Measurements from ENCODE around the gene PCDHB4. TPM values are rescaled to one million over a fixed set of nuclear protein-coding genes. Genes with fewer than 3 reads are reported as not detected.
A peak's percentile ranks its signal among the peaks of the same experiment; 100 is the strongest.
"Not testable (repeated sequence)": the region's sequence is repeated elsewhere in the genome, so short reads cannot be mapped to it uniquely, and the experiment has no call there.

Gene PCDHB4
- total and polyA plus RNA-seq, 2 of the 13 experiments (the other 11 are each of a cell fraction or from before 2014, with no cell fraction given): 0.08 to 0.13 TPM

- in situ Hi-C loops (cut with HindIII; ENCODE audit: extremely low pct_ligation_motif_present, low pct_unique_long_range_greater_than_20kb): loop anchor here (10.0 kb wide), 1 partner anchor 460 kb away; no protein-coding TSS in a partner anchor
- H3K9ac ChIP-seq (ENCODE audit: insufficient read depth, low read depth, low read length): peak overlapping the region; percentile 82
- no TSS peak for BruUV-seq (replicated peaks)
- no peaks in the 10 kb centered on the region for H3K79me2 ChIP-seq (ENCODE audit: insufficient read depth, low read length)
- 72% methylated on average over 10 of the region's 12 CpGs for WGBS (ENCODE audit: low lambda C conversion rate)
- no peaks in the 10 kb centered on the region for H3K9me3 ChIP-seq (ENCODE audit: low read length)
- H3K4me1 ChIP-seq (ENCODE audit: insufficient read depth, low read length): peaks cover 11% of the 10 kb centered on the region
- no peaks in the 10 kb centered on the region for H4K20me1 ChIP-seq (ENCODE audit: insufficient read depth, low read length)
- H3K4me2 ChIP-seq (ENCODE audit: low read depth, low read length): peak overlapping the region; percentile 74
- CTCF ChIA-PET (ENCODE audit: low intra/inter-chr PET ratio, low total read pairs): interaction anchor here (1.4 kb wide), 1 partner anchor 87 kb away, joined by 5 read pairs; the partner anchor contains the start of gene PCDHB16
- no peaks in the 10 kb centered on the region; a peak in 1 of 5 replicates for H3K27me3 ChIP-seq (ENCODE audit: control insufficient read depth in 1 of 2, insufficient read depth in 2 of 2, low read length in 2 of 2)
- H3K36me3 ChIP-seq (replicated peaks in 1 of 2; ENCODE audit: control insufficient read depth in 1 of 2, insufficient read depth in 2 of 2, low read length in 2 of 2): no peaks in the 10 kb centered on the region
- ATAC-seq (peak; percentile 50), FAIRE-seq (no peak), DNase-seq (ENCODE audit: low spot score) (no peak)
- H2AFZ ChIP-seq (ENCODE audit: low read length): no peak overlapping the region
- H3K4me3 ChIP-seq (replicated peaks in 1 of 3; ENCODE audit: insufficient read depth in 1 of 3, low read depth in 2 of 3, low read length in 3 of 3): peak overlapping the region; percentile 55 to 89 (median 82)
- POLR2A ChIA-PET: interaction anchor here (1.1 to 1.9 kb wide), 5 partner anchors 9 to 469 kb away, joined by 3 to 9 read pairs (median 4); partner anchors contain the start of gene TAF7
- TF ChIP-seq ZNF652 (CRISPR knock-in tag; IDR thresholded peaks at IDR 0.05; ENCODE audit: borderline replicate concordance, low read depth) (peak; percentile 70; the same call in 1 of the 2 replicates), HNRNPUL1 (IDR thresholded peaks at IDR 0.05; ENCODE audit: low read depth, low read length) (no peak), TIGD3 (CRISPR knock-in tag; IDR thresholded peaks at IDR 0.05; ENCODE audit: borderline replicate concordance) (no peak)
- TF ChIP-seq, protein P1, sequence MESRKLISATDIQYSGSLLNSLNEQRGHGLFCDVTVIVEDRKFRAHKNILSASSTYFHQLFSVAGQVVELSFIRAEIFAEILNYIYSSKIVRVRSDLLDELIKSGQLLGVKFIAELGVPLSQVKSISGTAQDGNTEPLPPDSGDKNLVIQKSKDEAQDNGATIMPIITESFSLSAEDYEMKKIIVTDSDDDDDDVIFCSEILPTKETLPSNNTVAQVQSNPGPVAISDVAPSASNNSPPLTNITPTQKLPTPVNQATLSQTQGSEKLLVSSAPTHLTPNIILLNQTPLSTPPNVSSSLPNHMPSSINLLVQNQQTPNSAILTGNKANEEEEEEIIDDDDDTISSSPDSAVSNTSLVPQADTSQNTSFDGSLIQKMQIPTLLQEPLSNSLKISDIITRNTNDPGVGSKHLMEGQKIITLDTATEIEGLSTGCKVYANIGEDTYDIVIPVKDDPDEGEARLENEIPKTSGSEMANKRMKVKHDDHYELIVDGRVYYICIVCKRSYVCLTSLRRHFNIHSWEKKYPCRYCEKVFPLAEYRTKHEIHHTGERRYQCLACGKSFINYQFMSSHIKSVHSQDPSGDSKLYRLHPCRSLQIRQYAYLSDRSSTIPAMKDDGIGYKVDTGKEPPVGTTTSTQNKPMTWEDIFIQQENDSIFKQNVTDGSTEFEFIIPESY (CRISPR knock-in tag; IDR thresholded peaks at IDR 0.05): peak; percentile 93
- no peak overlapping the region for H3K27ac ChIP-seq (ENCODE audit: extremely low read length, insufficient read depth, low read length)
- intact Hi-C loops (cut with micrococcal nuclease; ENCODE audit: unreplicated experiment): loop anchor here (2.0 kb wide), 2 partner anchors 54 to 88 kb away; partner anchors contain the start of gene PCDHB16
Measured at GRCh38 chr5:141095263-141095641, 26.4 kb upstream of the PCDHB4 start.

DNA sequence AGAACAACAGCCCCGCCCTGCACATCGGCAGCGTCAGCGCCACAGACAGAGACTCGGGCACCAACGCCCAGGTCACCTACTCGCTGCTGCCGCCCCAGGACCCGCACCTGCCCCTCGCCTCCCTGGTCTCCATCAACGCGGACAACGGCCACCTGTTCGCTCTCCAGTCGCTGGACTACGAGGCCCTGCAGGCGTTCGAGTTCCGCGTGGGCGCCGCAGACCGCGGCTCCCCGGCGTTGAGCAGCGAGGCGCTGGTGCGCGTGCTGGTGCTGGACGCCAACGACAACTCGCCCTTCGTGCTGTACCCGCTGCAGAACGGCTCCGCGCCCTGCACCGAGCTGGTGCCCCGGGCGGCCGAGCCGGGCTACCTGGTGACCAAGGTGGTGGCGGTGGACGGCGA is 25.4 kb upstream of the PCDHB4 start:
- H3K27me3 ChIP-seq (ENCODE audit: control insufficient read depth in 1 of 2, insufficient read depth in 2 of 2, low read length in 2 of 2); H3K79me2 ChIP-seq (ENCODE audit: insufficient read depth, low read length); H3K9me3 ChIP-seq (ENCODE audit: low read length); H2AFZ ChIP-seq (ENCODE audit: low read length); intact Hi-C loops (cut with micrococcal nuclease; ENCODE audit: unreplicated experiment); FAIRE-seq; DNase-seq (ENCODE audit: low spot score); POLR2A ChIA-PET; H3K9ac ChIP-seq (ENCODE audit: insufficient read depth, low read depth, low read length); BruUV-seq (replicated peaks); H3K4me2 ChIP-seq (ENCODE audit: low read depth, low read length); H4K20me1 ChIP-seq (ENCODE audit: insufficient read depth, low read length); H3K4me3 ChIP-seq (replicated peaks in 1 of 3; ENCODE audit: insufficient read depth in 1 of 3, low read depth in 2 of 3, low read length in 3 of 3); CTCF ChIA-PET (ENCODE audit: low intra/inter-chr PET ratio, low total read pairs); H3K27ac ChIP-seq (ENCODE audit: extremely low read length, insufficient read depth, low read length); ATAC-seq; H3K36me3 ChIP-seq (replicated peaks in 1 of 2; ENCODE audit: control insufficient read depth in 1 of 2, insufficient read depth in 2 of 2, low read length in 2 of 2): not testable (repeated sequence)
- 93% methylated on average over 23 of the region's 46 CpGs for WGBS (ENCODE audit: low lambda C conversion rate)
- in situ Hi-C loops (cut with HindIII; ENCODE audit: extremely low pct_ligation_motif_present, low pct_unique_long_range_greater_than_20kb): loop anchor here (10.0 kb wide), 1 partner anchor 459 kb away; no protein-coding TSS in a partner anchor
- peaks cover 11% of the 10 kb centered on the region for H3K4me1 ChIP-seq (ENCODE audit: insufficient read depth, low read length)

- H4K20me1 ChIP-seq (ENCODE audit: insufficient read depth, low read length); BruUV-seq (replicated peaks); H2AFZ ChIP-seq (ENCODE audit: low read length); H3K4me3 ChIP-seq (replicated peaks in 1 of 3; ENCODE audit: insufficient read depth in 1 of 3, low read depth in 2 of 3, low read length in 3 of 3); FAIRE-seq; H3K27ac ChIP-seq (ENCODE audit: extremely low read length, insufficient read depth, low read length); H3K4me2 ChIP-seq (ENCODE audit: low read depth, low read length); ATAC-seq; H3K9me3 ChIP-seq (ENCODE audit: low read length); H3K79me2 ChIP-seq (ENCODE audit: insufficient read depth, low read length); CTCF ChIA-PET (ENCODE audit: low intra/inter-chr PET ratio, low total read pairs); H3K27me3 ChIP-seq (ENCODE audit: control insufficient read depth in 1 of 2, insufficient read depth in 2 of 2, low read length in 2 of 2); H3K9ac ChIP-seq (ENCODE audit: insufficient read depth, low read depth, low read length); H3K36me3 ChIP-seq (replicated peaks in 1 of 2; ENCODE audit: control insufficient read depth in 1 of 2, insufficient read depth in 2 of 2, low read length in 2 of 2); POLR2A ChIA-PET; intact Hi-C loops (cut with micrococcal nuclease; ENCODE audit: unreplicated experiment); DNase-seq (ENCODE audit: low spot score): not testable (repeated sequence)
- WGBS (ENCODE audit: low lambda C conversion rate): 91% methylated on average over 13 of the region's 38 CpGs
- peaks cover 11% of the 10 kb centered on the region for H3K4me1 ChIP-seq (ENCODE audit: insufficient read depth, low read length)
- in situ Hi-C loops (cut with HindIII; ENCODE audit: extremely low pct_ligation_motif_present, low pct_unique_long_range_greater_than_20kb): loop anchor here (10.0 kb wide), 1 partner anchor 458 kb away; no protein-coding TSS in a partner anchor
Measured at GRCh38 chr5:141096586-141096985, 25.0 kb upstream of the PCDHB4 start.
